Adrenal gland (tissue), 12 donors: ENCODE measurements around the gene NR5A2. TPM values are rescaled to one million over a fixed set of nuclear protein-coding genes. Genes with fewer than 3 reads are reported as not detected.
A peak's percentile ranks its signal among the peaks of the same experiment; 100 is the strongest.

Experiments used
- DNase-seq, 7 donors: peaks; one replicate each; pipeline ENCODE4 v3.0.0-alpha.2; 2019 to 2020
- H3K27ac ChIP-seq, 5 donors: fragments of 200-600 bp; sonication (generic) in 4 of 5; 1 replicate in 3 of 5; 2 replicates in 2 of 5; pipeline versions ENCODE4 v1.5.1 to v1.8.0; 2016 to 2020; ENCODE audit warnings: mild to moderate bottlenecking in 1 of 5
- H3K27me3 ChIP-seq: fragments of 200-600 bp; 2 replicates; pipeline ENCODE4 v1.8.0; 2021
- H3K36me3 ChIP-seq, 2 donors: fragments of 200-600 bp; replicated peaks in 1 of 2; 1 replicate in 1 of 2; 2 replicates in 1 of 2; pipeline versions ENCODE4 v1.5.1 to v1.8.0; 2018 to 2022
- H3K4me1 ChIP-seq, 2 donors: fragments of 200-600 bp; replicated peaks in 1 of 2; 1 replicate in 1 of 2; 2 replicates in 1 of 2; pipeline versions ENCODE4 v1.5.1 to v1.8.0; 2018 to 2021
- H3K4me3 ChIP-seq, 4 donors: fragments of 200-600 bp; sonication (generic) in 3 of 4; one replicate each; pipeline ENCODE4 v1.5.1; 2016 to 2018
- H3K9me3 ChIP-seq, 3 donors: fragments of 200-600 bp; sonication (generic) in 1 of 3; replicated peaks in 1 of 3; 1 replicate in 2 of 3; 2 replicates in 1 of 3; pipeline versions ENCODE4 v1.5.1 to v1.8.0; 2016 to 2021
- CTCF ChIP-seq, 6 experiments: fragments of 450-650 bp in 4 of 6; fragments of 200-600 bp in 2 of 6; sonication (generic) in 1 of 6; IDR thresholded peaks; 1 replicate in 5 of 6; 2 replicates in 1 of 6; pipeline versions ENCODE4 v1.5.1 to v1.8.0; 2016 to 2021; ENCODE audit warnings: antibody characterized with exemption in 6 of 6, mild to moderate bottlenecking in 2 of 6, moderate library complexity in 1 of 6
- POLR2A ChIP-seq, 2 donors: fragments of 450-650 bp; IDR thresholded peaks; one replicate each; pipeline ENCODE4 v1.6.1; 2017; ENCODE audit warnings: antibody characterized with exemption in 2 of 2, mild to moderate bottlenecking in 2 of 2, moderate library complexity in 1 of 2
- WGBS, 4 donors: extraction: QIAGEN DNeasy Blood & Tissue Kit in 2 of 4; methylation state at CpG; one replicate each; pipeline versions ENCODE4 v1.1.5 to v1.1.7; 2013 to 2017; 5-methylcytosine and 5-hydroxymethylcytosine counted together
- intact Hi-C, 2 donors: fragments of 100-400 bp; cut with DNase I; formaldehyde crosslinking; loops; one replicate each; pipeline versions ENCODE4 v1.14.1 to v1.15.0; 2022 to 2023
- polyA plus RNA-seq, 3 donors: library from polyadenylated mRNA; stranded (reverse); fragments of 200-250 nt in 2 of 3; fragments of 350-450 nt in 1 of 3; fragmentation: Illumina TruSeq in 1 of 3; extraction: RNeasy Lipid Tissue Mini Kit (QIAGEN cat#74804) in 1 of 3; gene quantifications; one replicate each; pipeline ENCODE4 v1.2.3, GENCODE V29; 2013 to 2014
- total RNA-seq, 9 donors: library from RNA; depleted of rRNA in 4 of 9; stranded (reverse); fragments of >200 nt in 4 of 9; fragments of 120-200 nt in 1 of 9; fragmentation: NEBNext Ultra II Directional in 1 of 9; extraction: Animal tissue kit (Norgen Biotek cat#: 25700) in 1 of 9; gene quantifications; one replicate each; pipeline versions ENCODE4 v1.1.0 to v1.2.4, GENCODE V29; 2013 to 2023
- donor health status: healthy with polysubstance abuse.
- donor health status: Bipolar disorder and iron deficiency.
- donor health status: DM: yes; HTN: yes; CAD: no.
- donor health status: DM: no; HTN: no; CAD: no.
- donor health status: DM: no; HTN: no; CAD: no.
- donor health status: DM: yes; HTN: yes; CAD: no.

The NR5A2 gene
- total and polyA plus RNA-seq, 12 donors: 0.40 to 17.3 (median 0.94) TPM

DNA sequence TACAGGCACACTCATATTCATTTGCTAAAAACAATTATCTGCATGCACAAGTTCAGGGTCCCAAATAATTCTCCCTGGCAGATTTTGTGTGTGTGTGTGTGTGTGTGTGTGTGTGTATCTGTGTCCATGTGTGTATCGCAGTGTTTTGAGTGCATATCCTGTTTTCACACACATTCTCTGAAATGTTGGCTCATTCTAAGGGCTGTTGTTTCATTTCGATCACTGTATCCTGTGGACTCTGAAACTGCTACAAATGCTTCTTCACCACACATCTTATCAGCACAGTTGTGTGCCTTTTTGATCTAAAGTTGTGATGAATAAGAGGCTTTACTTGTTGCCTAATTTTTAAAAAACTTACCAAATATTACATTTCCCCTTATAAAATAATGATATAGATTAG, 34.6 kb downstream of the NR5A2 start:
- no peaks in the 10 kb centered on the region for H3K9me3 ChIP-seq
- WGBS, 4 donors: 59 to 71% (median 67%) methylated on average over 2 of the region's 2 CpGs

GRCh38 chr1:200072636-200073285, 45.3 kb downstream of the NR5A2 start:
- Histone ChIP-seq H3K36me3 (no peaks in the 10 kb centered on the region), H3K27me3 (peaks cover 18% of the 10 kb centered on the region), H3K9me3 (no peaks in the 10 kb centered on the region), H3K27ac (no peak overlapping the region), H3K4me3 (no peak overlapping the region), H3K4me1 (no peaks in the 10 kb centered on the region)
- intact Hi-C loops: no loop called here
- TF ChIP-seq POLR2A (IDR thresholded peaks at IDR 0.05): no peak
- no peak for TF ChIP-seq CTCF (IDR thresholded peaks at IDR 0.05)
- DNase-seq: no peak
- whole genome bisulfite sequencing, 4 donors: 60 to 70% (median 61%) methylated on average over 4 of the region's 4 CpGs

More for the DNA sequence above, 34.6 kb downstream of the NR5A2 start:
- no peaks in the 10 kb centered on the region for H3K4me1 ChIP-seq
- no peak overlapping the region for H3K4me3 ChIP-seq
- H3K36me3 ChIP-seq: no peaks in the 10 kb centered on the region
- no peak for DNase-seq
- H3K27me3 ChIP-seq: peaks cover 16% of the 10 kb centered on the region
- no peak overlapping the region for H3K27ac ChIP-seq
- TF ChIP-seq CTCF (IDR thresholded peaks at IDR 0.05) (no peak), POLR2A (IDR thresholded peaks at IDR 0.05) (no peak)
- intact Hi-C loops: no loop called here

GRCh38 chr1:200073286-200073637, 45.8 kb downstream of the NR5A2 start:
- intact Hi-C loops: no loop called here
- Histone ChIP-seq H3K9me3 (no peaks in the 10 kb centered on the region), H3K27ac (no peak overlapping the region), H3K4me3 (no peak overlapping the region), H3K27me3 (peaks cover 18% of the 10 kb centered on the region), H3K36me3 (no peaks in the 10 kb centered on the region), H3K4me1 (no peaks in the 10 kb centered on the region)
- TF ChIP-seq POLR2A (IDR thresholded peaks at IDR 0.05): no peak
- TF ChIP-seq CTCF (IDR thresholded peaks at IDR 0.05): no peak
- DNase-seq: no peak
- 84 to 96% (median 91%) methylated on average over 1 of the region's 1 CpG for WGBS, 4 donors

- H3K36me3 ChIP-seq: no peaks in the 10 kb centered on the region
- intact Hi-C loops: no loop called here
- no peak for TF ChIP-seq CTCF (IDR thresholded peaks at IDR 0.05)
- no peak for TF ChIP-seq POLR2A (IDR thresholded peaks at IDR 0.05)
- peak overlapping the region in 1 of 5 donors; percentile 44 for H3K27ac ChIP-seq
- 28 to 40% (median 33%) methylated on average over 8 of the region's 8 CpGs for WGBS, 4 donors
- no peak for DNase-seq
- H3K4me1 ChIP-seq: no peaks in the 10 kb centered on the region
- no peak overlapping the region for H3K4me3 ChIP-seq
- peaks cover 5% of the 10 kb centered on the region for H3K27me3 ChIP-seq
- H3K9me3 ChIP-seq: no peaks in the 10 kb centered on the region
Measured at GRCh38 chr1:200075522-200075921, 48.0 kb downstream of the NR5A2 start.
